Measurements from ENCODE around the gene RYK.

RYK gene

DNA sequence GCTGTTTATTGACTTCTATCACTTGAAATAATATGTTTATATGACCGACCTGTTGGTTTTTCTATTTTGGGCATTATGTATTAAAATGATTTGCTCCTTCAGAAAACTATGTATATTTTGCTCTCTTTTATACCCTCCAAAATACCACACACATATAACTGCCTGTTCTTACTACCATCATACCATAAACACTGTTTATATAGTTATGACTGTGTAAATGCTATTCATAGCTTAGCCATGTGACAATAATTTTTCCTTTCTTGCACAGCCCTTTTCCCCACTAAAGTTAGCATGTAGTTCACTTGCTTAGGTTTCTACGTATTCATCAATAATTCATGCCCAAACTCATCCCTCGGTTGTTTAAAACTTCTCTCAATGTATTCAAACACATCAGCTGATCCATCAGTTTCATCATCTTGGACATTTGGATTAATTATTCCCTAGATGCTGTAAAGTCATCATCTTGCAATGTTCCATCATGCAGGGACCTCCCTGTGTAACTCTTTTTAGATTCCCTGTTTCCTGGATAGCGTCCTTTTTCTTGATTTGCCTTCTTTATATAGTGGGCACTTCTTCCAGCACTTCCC, 8.2 kb upstream of the RYK start:
- Histone ChIP-seq H3K4me3 (ENCODE audit: low read depth, low read length) (no peak overlapping the region), H3K4me1 (peaks cover 8% of the 10 kb centered on the region), H3K27ac (no peak overlapping the region), H3K4me2 (ENCODE audit: low read length) (no peak overlapping the region), H3K27me3 (ENCODE audit: control insufficient read depth, insufficient read depth, low read length) (no peaks in the 10 kb centered on the region), H3K79me2 (no peaks in the 10 kb centered on the region), H3K9me3 (ENCODE audit: control insufficient read depth, low read length) (no peaks in the 10 kb centered on the region), H2AFZ (no peak overlapping the region), H3K9ac (no peak overlapping the region), H3K36me3 (ENCODE audit: control insufficient read depth, insufficient read depth, low read length) (no peaks in the 10 kb centered on the region)
- TF ChIP-seq, protein P1, sequence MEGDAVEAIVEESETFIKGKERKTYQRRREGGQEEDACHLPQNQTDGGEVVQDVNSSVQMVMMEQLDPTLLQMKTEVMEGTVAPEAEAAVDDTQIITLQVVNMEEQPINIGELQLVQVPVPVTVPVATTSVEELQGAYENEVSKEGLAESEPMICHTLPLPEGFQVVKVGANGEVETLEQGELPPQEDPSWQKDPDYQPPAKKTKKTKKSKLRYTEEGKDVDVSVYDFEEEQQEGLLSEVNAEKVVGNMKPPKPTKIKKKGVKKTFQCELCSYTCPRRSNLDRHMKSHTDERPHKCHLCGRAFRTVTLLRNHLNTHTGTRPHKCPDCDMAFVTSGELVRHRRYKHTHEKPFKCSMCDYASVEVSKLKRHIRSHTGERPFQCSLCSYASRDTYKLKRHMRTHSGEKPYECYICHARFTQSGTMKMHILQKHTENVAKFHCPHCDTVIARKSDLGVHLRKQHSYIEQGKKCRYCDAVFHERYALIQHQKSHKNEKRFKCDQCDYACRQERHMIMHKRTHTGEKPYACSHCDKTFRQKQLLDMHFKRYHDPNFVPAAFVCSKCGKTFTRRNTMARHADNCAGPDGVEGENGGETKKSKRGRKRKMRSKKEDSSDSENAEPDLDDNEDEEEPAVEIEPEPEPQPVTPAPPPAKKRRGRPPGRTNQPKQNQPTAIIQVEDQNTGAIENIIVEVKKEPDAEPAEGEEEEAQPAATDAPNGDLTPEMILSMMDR (IDR thresholded peaks at IDR 0.05): no peak

GRCh38 chr3:134255404-134255803, 4.7 kb upstream of the RYK start:
- H3K27me3 ChIP-seq (ENCODE audit: control insufficient read depth, insufficient read depth, low read length): no peaks in the 10 kb centered on the region
- H3K36me3 ChIP-seq (ENCODE audit: control insufficient read depth, insufficient read depth, low read length): no peaks in the 10 kb centered on the region
- TF ChIP-seq, protein P1 (IDR thresholded peaks at IDR 0.05): no peak

DNA sequence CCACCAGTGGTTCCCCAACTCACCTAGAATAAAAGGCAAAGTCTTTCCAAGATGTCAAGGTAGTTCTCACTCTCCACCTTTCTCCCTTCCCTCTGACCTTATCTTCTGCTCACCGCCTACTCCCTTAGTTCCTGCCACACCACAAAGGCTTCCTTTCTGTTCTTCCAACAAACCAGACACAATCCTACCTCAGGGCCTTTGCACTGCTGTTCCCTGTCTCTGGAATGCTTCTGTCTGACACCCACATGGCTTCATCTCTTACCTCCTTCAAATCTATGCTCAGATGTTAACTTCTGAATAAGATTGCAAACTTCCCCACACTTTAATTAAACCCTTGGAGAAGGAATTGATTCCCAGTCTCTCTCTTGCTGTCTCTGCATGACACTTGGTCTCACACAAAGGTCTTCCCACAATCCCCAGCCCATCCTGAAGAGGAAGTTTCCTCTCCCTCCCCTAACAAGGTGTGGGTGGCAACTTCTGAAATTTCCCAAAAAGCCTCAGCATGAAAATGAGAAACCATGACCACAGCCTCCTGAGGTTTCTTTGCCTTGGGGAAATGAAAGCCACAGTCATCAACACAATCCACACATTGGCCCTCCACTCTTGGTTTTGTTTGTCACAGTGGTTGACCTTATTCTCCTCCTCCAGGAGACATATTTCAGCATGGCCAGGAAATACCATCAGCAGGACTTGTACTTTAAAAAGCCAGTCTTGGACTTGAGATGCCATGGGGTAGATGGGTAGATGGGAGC, 3.0 kb upstream of the RYK start:
- H3K4me2 ChIP-seq (ENCODE audit: low read length): no peak overlapping the region
- H3K27ac ChIP-seq: no peak overlapping the region
- no peak overlapping the region for H3K4me3 ChIP-seq (ENCODE audit: low read depth, low read length)
- H3K9me3 ChIP-seq (ENCODE audit: control insufficient read depth, low read length): no peaks in the 10 kb centered on the region
- H3K36me3 ChIP-seq (ENCODE audit: control insufficient read depth, insufficient read depth, low read length): no peaks in the 10 kb centered on the region
- H3K9ac ChIP-seq: no peak overlapping the region
- H3K27me3 ChIP-seq (ENCODE audit: control insufficient read depth, insufficient read depth, low read length): no peaks in the 10 kb centered on the region
- peaks cover 8% of the 10 kb centered on the region for H3K79me2 ChIP-seq
- H3K4me1 ChIP-seq: peaks cover 8% of the 10 kb centered on the region
- TF ChIP-seq, protein P1 (IDR thresholded peaks at IDR 0.05): no peak
- no peak overlapping the region for H2AFZ ChIP-seq

More at GRCh38 chr3:134255404-134255803, 4.7 kb upstream of the RYK start:
- Histone ChIP-seq H3K9me3 (ENCODE audit: control insufficient read depth, low read length) (no peaks in the 10 kb centered on the region), H3K27ac (no peak overlapping the region), H3K4me3 (ENCODE audit: low read depth, low read length) (no peak overlapping the region), H3K4me1 (no peaks in the 10 kb centered on the region), H3K79me2 (no peaks in the 10 kb centered on the region), H3K9ac (no peak overlapping the region), H3K4me2 (ENCODE audit: low read length) (no peak overlapping the region), H2AFZ (no peak overlapping the region)

DNA sequence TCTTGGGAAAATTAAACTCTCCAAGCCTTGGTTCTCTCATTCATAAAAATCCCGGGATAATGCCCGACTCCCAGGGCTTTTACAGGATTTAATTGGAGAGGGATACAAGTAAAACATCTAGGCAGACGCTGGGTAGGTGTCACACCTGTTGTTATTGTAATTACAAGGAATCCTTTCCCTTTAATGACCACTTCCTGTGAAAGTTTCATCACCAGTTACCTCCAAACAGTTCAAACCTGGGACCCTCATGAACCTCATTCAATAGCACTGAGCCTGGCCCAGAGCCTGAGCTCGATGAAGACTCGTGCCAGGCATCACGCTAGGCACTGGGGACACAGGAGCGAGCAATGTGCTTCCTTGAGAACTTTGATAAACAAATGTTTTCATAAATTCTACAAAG, 2.1 kb upstream of the RYK start:
- no peak overlapping the region for H3K9ac ChIP-seq
- no peak overlapping the region for H3K4me2 ChIP-seq (ENCODE audit: low read length)
- no peak overlapping the region for H3K4me3 ChIP-seq (ENCODE audit: low read depth, low read length)
- no peak overlapping the region for H3K27ac ChIP-seq
- no peaks in the 10 kb centered on the region for H3K36me3 ChIP-seq (ENCODE audit: control insufficient read depth, insufficient read depth, low read length)
- no peak overlapping the region for H2AFZ ChIP-seq
- peaks cover 8% of the 10 kb centered on the region for H3K4me1 ChIP-seq
- peaks cover 15% of the 10 kb centered on the region for H3K79me2 ChIP-seq
- no peaks in the 10 kb centered on the region for H3K27me3 ChIP-seq (ENCODE audit: control insufficient read depth, insufficient read depth, low read length)
- H3K9me3 ChIP-seq (ENCODE audit: control insufficient read depth, low read length): no peaks in the 10 kb centered on the region
- TF ChIP-seq, protein P1 (IDR thresholded peaks at IDR 0.05): no peak

Measured in parathyroid adenoma (tissue), 2 donors.